Common myeloid progenitor, CD34-positive (primary cell): ENCODE data around the gene SSH2.

Experiments
- CTCF ChIA-PET: fragments of 350-600 bp; sonication (Branson Sonifier 250); formaldehyde crosslinking; loops from one replicate; lab custom pipeline; 2021; ENCODE audit warnings: antibody characterized with exemption; lab: Charles Lee
- POLR2A ChIA-PET: fragments of 350-600 bp; sonication (Branson Sonifier 250); formaldehyde crosslinking; loops from one replicate; lab custom pipeline; 2021; ENCODE audit warnings: antibody characterized with exemption; lab: Charles Lee
- DNase-seq, 3 donors: peaks; one replicate each; pipeline versions ENCODE4 v3.0.0 to v3.0.0-alpha.2; 2013
- H3K27ac ChIP-seq, 2 experiments: 1 replicate in 1 of 2; 2 replicates in 1 of 2; pipeline ENCODE4 v1.7.0; 2013; ENCODE audit warnings: inconsistent platforms in 2 of 2, low read length in 2 of 2, mild to moderate bottlenecking in 2 of 2, low read depth in 1 of 2, moderate library complexity in 1 of 2; ENCODE audit not compliant: severe bottlenecking in 2 of 2, insufficient read depth in 1 of 2, poor library complexity in 1 of 2
- H3K27me3 ChIP-seq, 5 experiments: replicated peaks in 2 of 5; 1 replicate in 3 of 5; 2 replicates in 2 of 5; pipeline versions ENCODE4 v1.6.1 to v1.7.0; 2013; ENCODE audit warnings: low read length in 4 of 5, mild to moderate bottlenecking in 2 of 5, moderate library complexity in 2 of 5, inconsistent platforms in 1 of 5; ENCODE audit not compliant: insufficient read depth in 5 of 5, control insufficient read depth in 4 of 5
- H3K36me3 ChIP-seq, 4 experiments: 1 replicate in 2 of 4; 2 replicates in 2 of 4; pipeline versions ENCODE4 v1.6.1 to v1.7.0; 2013; ENCODE audit warnings: low read length in 3 of 4, control low read depth in 1 of 4, mild to moderate bottlenecking in 1 of 4; ENCODE audit not compliant: control insufficient read depth in 4 of 4, insufficient read depth in 4 of 4
- H3K4me1 ChIP-seq, 4 experiments: 1 replicate in 3 of 4; 2 replicates in 1 of 4; pipeline versions ENCODE4 v1.6.1 to v1.7.1; 2013; ENCODE audit warnings: low read length in 3 of 4, mild to moderate bottlenecking in 3 of 4, control low read depth in 1 of 4, inconsistent platforms in 1 of 4, moderate library complexity in 1 of 4; ENCODE audit not compliant: control insufficient read depth in 4 of 4, insufficient read depth in 4 of 4; ENCODE audit errors: control extremely low read depth in 1 of 4
- H3K4me3 ChIP-seq, 7 experiments: 1 replicate in 4 of 7; 2 replicates in 3 of 7; pipeline versions ENCODE4 v1.5.1 to v1.7.0; 2013; ENCODE audit warnings: mild to moderate bottlenecking in 7 of 7, low read length in 6 of 7, moderate library complexity in 6 of 7, inconsistent platforms in 2 of 7, low read depth in 2 of 7, control low read depth in 1 of 7; ENCODE audit not compliant: insufficient read depth in 4 of 7, control insufficient read depth in 1 of 7; ENCODE audit errors: extremely low read depth in 1 of 7
- H3K9me3 ChIP-seq, 5 experiments: 1 replicate in 4 of 5; 2 replicates in 1 of 5; pipeline versions ENCODE4 v1.6.1 to v1.7.1; 2013; ENCODE audit warnings: low read length in 4 of 5, mild to moderate bottlenecking in 2 of 5, inconsistent platforms in 1 of 5, low read depth in 1 of 5, moderate library complexity in 1 of 5; ENCODE audit not compliant: control insufficient read depth in 4 of 5, insufficient read depth in 2 of 5; ENCODE audit errors: control extremely low read depth in 1 of 5
- WGBS: methylation state at CpG from one replicate; pipeline ENCODE4 v1.1.5; 2013; ENCODE audit not compliant: insufficient coverage; 5-methylcytosine and 5-hydroxymethylcytosine counted together

SSH2 gene

GRCh38 chr17:29777663-29778062, 152.4 kb downstream of the SSH2 start:
- Histone ChIP-seq H3K4me1 (peaks cover 0 to 6% (median 3%) of the 10 kb centered on the region in 4 experiments), H3K27me3 (no peaks in the 10 kb centered on the region), H3K27ac (no peak overlapping the region), H3K36me3 (peaks cover 0 to 10% (median 2%) of the 10 kb centered on the region in 4 experiments), H3K9me3 (no peaks in the 10 kb centered on the region), H3K4me3 (no peak overlapping the region)
- DNase-seq, result no peak
- WGBS, result no CpG with 5 or more reads among the region's 1 CpG
- ChIA-PET POLR2A (interaction anchor here (0.7 kb wide), 1 partner anchor 32 kb away, joined by 3 read pairs; no protein-coding TSS in a partner anchor), CTCF (interaction anchor here (0.6 to 6.8 kb wide), 10 partner anchors 10 to 473 kb away, joined by 3 to 91 read pairs (median 4); partner anchors contain the start of gene ANKRD13B)

- no peak overlapping the region for H3K27ac ChIP-seq
- POLR2A ChIA-PET, result no interaction called here
- CTCF ChIA-PET, result interaction anchor here (1.0 to 6.8 kb wide), 8 partner anchors 19 to 157 kb away, joined by 3 to 91 read pairs (median 3); no protein-coding TSS in a partner anchor
- H3K4me3 ChIP-seq, result no peak overlapping the region
- H3K4me1 ChIP-seq, result peaks cover 0 to 6% (median 3%) of the 10 kb centered on the region in 4 experiments
- H3K27me3 ChIP-seq, result no peaks in the 10 kb centered on the region
- no peak for DNase-seq
- WGBS, result 98% methylated on average over 5 of the region's 5 CpGs
- H3K36me3 ChIP-seq, result peaks cover 0 to 10% (median under 1%) of the 10 kb centered on the region in 4 experiments
- no peaks in the 10 kb centered on the region for H3K9me3 ChIP-seq
Measured at GRCh38 chr17:29776026-29776425, 154.0 kb downstream of the SSH2 start.

DNA sequence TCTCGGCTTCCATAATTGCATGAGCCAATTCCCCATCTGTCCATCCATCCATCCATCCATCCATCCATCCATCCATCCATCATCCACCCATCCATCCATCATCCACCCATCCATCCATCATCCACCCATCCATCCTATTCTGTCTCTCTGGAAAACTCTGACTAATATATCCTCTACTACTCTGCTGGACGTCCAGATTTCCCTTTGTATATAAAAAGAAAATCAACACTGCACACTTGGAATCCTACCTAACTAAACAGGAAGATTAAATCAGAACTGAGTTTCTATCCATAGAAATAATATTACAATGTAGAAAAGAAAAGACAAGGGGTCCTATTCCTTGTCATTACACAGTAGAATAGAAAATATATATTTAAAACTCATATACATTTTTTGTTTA, 157.0 kb downstream of the SSH2 start:
- H3K4me3 ChIP-seq, result no peak overlapping the region
- peaks cover 0 to 10% (median under 1%) of the 10 kb centered on the region in 4 experiments for H3K36me3 ChIP-seq
- H3K4me1 ChIP-seq, result no peaks in the 10 kb centered on the region
- DNase-seq, result no peak
- H3K9me3 ChIP-seq, result no peaks in the 10 kb centered on the region
- CTCF ChIA-PET, result no interaction called here
- H3K27ac ChIP-seq, result no peak overlapping the region
- no peaks in the 10 kb centered on the region for H3K27me3 ChIP-seq
- WGBS, result 100% methylated on average over 1 of the region's 2 CpGs
- POLR2A ChIA-PET, result no interaction called here

DNA sequence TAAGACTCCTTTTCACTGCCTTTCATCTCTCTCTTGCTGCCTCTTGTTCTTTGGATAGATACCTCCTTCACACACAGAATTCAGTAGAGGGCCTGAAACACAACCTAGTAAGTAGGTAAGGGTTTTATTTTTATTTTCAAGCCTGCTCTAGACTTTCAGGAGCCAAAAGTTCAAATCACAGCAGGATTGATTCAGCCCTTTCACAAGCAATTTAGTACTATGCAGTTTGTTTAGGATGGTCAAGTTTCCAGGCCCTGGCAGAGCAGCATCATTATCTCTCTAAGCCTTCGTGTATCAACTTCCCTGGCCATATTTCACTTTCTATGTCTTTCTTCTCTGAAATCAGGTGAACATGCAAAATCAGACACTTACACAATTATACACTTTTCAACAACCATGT, 158.5 kb downstream of the SSH2 start:
- CTCF ChIA-PET, result interaction anchor here (0.9 to 1.2 kb wide), 3 partner anchors 10 to 154 kb away, joined by 3 to 5 read pairs (median 4); no protein-coding TSS in a partner anchor

DNA sequence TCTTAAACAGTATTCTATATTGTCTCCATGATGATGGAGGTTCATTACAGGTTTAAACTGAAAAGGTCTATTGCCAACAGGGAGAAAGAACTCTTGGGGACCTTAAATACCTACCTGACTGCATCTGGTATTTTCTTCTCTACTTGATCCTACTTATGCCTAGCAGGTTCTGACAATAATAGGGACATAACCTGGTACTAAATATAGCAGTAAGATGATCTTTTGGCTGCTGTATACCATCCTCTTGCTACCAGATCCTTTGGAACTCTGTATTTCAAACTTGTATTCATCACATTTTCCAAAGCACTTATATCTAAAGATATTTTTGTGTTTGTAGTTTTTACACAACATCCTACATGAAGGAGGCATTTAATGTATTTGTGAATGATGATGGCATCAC, 160.8 kb downstream of the SSH2 start:
- DNase-seq, result no peak

More for the DNA sequence above, 158.5 kb downstream of the SSH2 start:
- H3K4me3 ChIP-seq, result no peak overlapping the region
- H3K27me3 ChIP-seq, result no peaks in the 10 kb centered on the region
- 100% methylated on average over 1 of the region's 1 CpG for WGBS
- no peak for DNase-seq
- POLR2A ChIA-PET, result no interaction called here
- H3K9me3 ChIP-seq, result no peaks in the 10 kb centered on the region
- H3K36me3 ChIP-seq, result peaks cover 0 to 7% (median under 1%) of the 10 kb centered on the region in 4 experiments
- H3K4me1 ChIP-seq, result no peaks in the 10 kb centered on the region
- no peak overlapping the region for H3K27ac ChIP-seq

GRCh38 chr17:29766796-29767327, 163.2 kb downstream of the SSH2 start:
- ChIA-PET CTCF (interaction anchor here (1.7 kb wide), 1 partner anchor 11 kb away, joined by 5 read pairs; no protein-coding TSS in a partner anchor), POLR2A (no interaction called here)
- no peaks in the 10 kb centered on the region for H3K27me3 ChIP-seq
- no peaks in the 10 kb centered on the region for H3K9me3 ChIP-seq
- no peak for DNase-seq
- no peaks in the 10 kb centered on the region for H3K36me3 ChIP-seq
- H3K4me1 ChIP-seq, result peaks cover 0 to 5% (median 2%) of the 10 kb centered on the region in 4 experiments
- no peak overlapping the region for H3K4me3 ChIP-seq
- H3K27ac ChIP-seq, result no peak overlapping the region

More for the DNA sequence above, 160.8 kb downstream of the SSH2 start:
- no peaks in the 10 kb centered on the region for H3K27me3 ChIP-seq
- no peaks in the 10 kb centered on the region for H3K9me3 ChIP-seq
- H3K27ac ChIP-seq, result no peak overlapping the region
- no peaks in the 10 kb centered on the region for H3K36me3 ChIP-seq
- CTCF ChIA-PET, result interaction anchor here (1.7 kb wide), 1 partner anchor 10 kb away, joined by 4 read pairs; no protein-coding TSS in a partner anchor
- POLR2A ChIA-PET, result no interaction called here
- no peaks in the 10 kb centered on the region for H3K4me1 ChIP-seq
- H3K4me3 ChIP-seq, result no peak overlapping the region

DNA sequence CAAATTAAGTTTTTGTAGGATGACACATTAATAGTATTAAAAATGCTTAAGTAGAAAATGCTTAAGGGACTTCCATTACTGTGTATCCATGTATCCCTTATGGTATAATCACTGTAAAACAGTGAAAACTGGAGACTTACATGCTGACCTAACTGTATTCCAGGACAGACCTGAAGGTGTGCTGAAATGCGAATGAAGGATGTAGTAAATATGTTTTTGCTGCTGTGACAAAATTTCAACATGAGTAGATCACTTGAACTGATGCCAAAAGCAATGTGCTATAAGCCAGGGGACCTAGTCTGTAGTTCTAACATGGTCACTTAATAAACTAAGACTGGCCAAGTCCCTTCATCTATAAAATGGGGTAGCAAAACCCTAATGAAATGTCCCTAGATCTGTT, 165.3 kb downstream of the SSH2 start:
- 100% methylated on average over 1 of the region's 1 CpG for WGBS
- H3K36me3 ChIP-seq, result no peaks in the 10 kb centered on the region

More for the DNA sequence above, 165.3 kb downstream of the SSH2 start:
- H3K27ac ChIP-seq, result no peak overlapping the region
- H3K4me1 ChIP-seq, result peaks cover 5 to 23% (median 17%) of the 10 kb centered on the region in 4 experiments
- H3K27me3 ChIP-seq, result no peaks in the 10 kb centered on the region
- ChIA-PET POLR2A (interaction anchor here (0.5 kb wide), 1 partner anchor 50 kb away, joined by 4 read pairs; no protein-coding TSS in a partner anchor), CTCF (interaction anchor here (0.6 to 2.2 kb wide), 6 partner anchors 13 to 148 kb away, joined by 3 to 5 read pairs (median 4); no protein-coding TSS in a partner anchor)
- no peaks in the 10 kb centered on the region for H3K9me3 ChIP-seq
- no peak overlapping the region for H3K4me3 ChIP-seq
- DNase-seq, result no peak
